ENCODE measurements around the gene VWC2.

Gene VWC2

GRCh38 chr7:49781996-49782395 lies 8.6 kb downstream of the VWC2 start:
- no peak overlapping the region for H3K18ac ChIP-seq (ENCODE audit: low read depth in 1 of 2, low read length in 2 of 2)
- 90% methylated on average over 1 of the region's 1 CpG for WGBS
- no peak for DNase-seq
- no peak overlapping the region for H2AFZ ChIP-seq (ENCODE audit: low read depth, low read length)
- H2BK15ac ChIP-seq (ENCODE audit: low read depth, poor library complexity, severe bottlenecking), result no peak overlapping the region
- H2BK5ac ChIP-seq (ENCODE audit: low read depth, low read length, poor library complexity, severe bottlenecking), result no peak overlapping the region
- H2BK120ac ChIP-seq (ENCODE audit: low read depth, low read length), result no peak overlapping the region
- H4K91ac ChIP-seq (ENCODE audit: low read length), result no peak overlapping the region
- H3K9me3 ChIP-seq (ENCODE audit: control insufficient read depth, low read length), result no peaks in the 10 kb centered on the region
- H3K4me3 ChIP-seq (ENCODE audit: insufficient read depth in 1 of 2, low read depth in 1 of 2, low read length in 2 of 2), result no peak overlapping the region
- no peak overlapping the region for H3K4ac ChIP-seq (ENCODE audit: low read depth in 1 of 2, low read length in 2 of 2)
- no peak overlapping the region for H3K23ac ChIP-seq (ENCODE audit: low read length in 2 of 2)
- no peak overlapping the region for H3K9ac ChIP-seq (ENCODE audit: low read length)
- H2BK12ac ChIP-seq (ENCODE audit: low read length in 2 of 2), result no peak overlapping the region
- H2AK5ac ChIP-seq (ENCODE audit: low read length, severe bottlenecking), result no peak overlapping the region
- H3K4me1 ChIP-seq (ENCODE audit: control insufficient read depth, insufficient read depth, low read depth, low read length), result no peaks in the 10 kb centered on the region
- no peak overlapping the region for H4K8ac ChIP-seq (ENCODE audit: low read length)
- no peak overlapping the region for H3K27ac ChIP-seq (ENCODE audit: low read length, poor library complexity, severe bottlenecking)
- no peaks in the 10 kb centered on the region for H3K36me3 ChIP-seq (ENCODE audit: control insufficient read depth in 1 of 2, insufficient read depth in 2 of 2, low read depth in 1 of 2, low read length in 2 of 2)
- no peaks in the 10 kb centered on the region for H3K79me1 ChIP-seq (replicated peaks; ENCODE audit: low read length, poor library complexity, severe bottlenecking)
- H3K4me2 ChIP-seq (ENCODE audit: low read length, poor library complexity, severe bottlenecking), result no peak overlapping the region
- H3K14ac ChIP-seq (ENCODE audit: low read length in 2 of 2), result no peak overlapping the region
- H3K27me3 ChIP-seq (ENCODE audit: control insufficient read depth in 1 of 2, insufficient read depth in 1 of 2, low read length in 2 of 2), result peaks cover 16 to 21% of the 10 kb centered on the region in 2 experiments

DNA sequence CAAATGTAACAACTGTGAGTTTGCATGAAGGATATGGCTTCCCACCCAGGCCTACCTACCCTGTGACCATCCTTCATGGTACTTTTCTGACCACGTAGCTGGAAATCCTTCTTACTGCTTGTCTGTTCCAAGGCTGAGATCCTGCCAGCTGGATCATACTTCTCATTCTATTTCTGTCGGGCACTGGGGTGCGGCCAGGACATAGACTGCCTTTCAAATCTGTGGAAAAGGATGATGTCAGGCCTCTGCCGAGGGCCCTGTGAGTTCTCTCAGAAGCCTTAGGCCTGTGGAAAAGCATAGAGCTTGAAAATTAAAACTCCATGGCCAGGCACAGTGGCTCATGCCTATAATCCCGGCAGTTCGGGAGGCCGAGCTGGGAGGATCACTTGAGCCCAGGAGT lies 10.0 kb downstream of the VWC2 start:
- Histone ChIP-seq H3K4me3 (ENCODE audit: insufficient read depth in 1 of 2, low read depth in 1 of 2, low read length in 2 of 2) (no peak overlapping the region), H2AK5ac (ENCODE audit: low read length, severe bottlenecking) (no peak overlapping the region), H3K9me3 (ENCODE audit: control insufficient read depth, low read length) (no peaks in the 10 kb centered on the region), H3K79me1 (replicated peaks; ENCODE audit: low read length, poor library complexity, severe bottlenecking) (no peaks in the 10 kb centered on the region), H3K4ac (ENCODE audit: low read depth in 1 of 2, low read length in 2 of 2) (no peak overlapping the region), H2BK12ac (ENCODE audit: low read length in 2 of 2) (no peak overlapping the region), H3K36me3 (ENCODE audit: control insufficient read depth in 1 of 2, insufficient read depth in 2 of 2, low read depth in 1 of 2, low read length in 2 of 2) (no peaks in the 10 kb centered on the region), H3K18ac (ENCODE audit: low read depth in 1 of 2, low read length in 2 of 2) (no peak overlapping the region), H3K4me1 (ENCODE audit: control insufficient read depth, insufficient read depth, low read depth, low read length) (no peaks in the 10 kb centered on the region), H3K23ac (ENCODE audit: low read length in 2 of 2) (no peak overlapping the region), H4K91ac (ENCODE audit: low read length) (no peak overlapping the region), H3K14ac (ENCODE audit: low read length in 2 of 2) (no peak overlapping the region), H3K27ac (ENCODE audit: low read length, poor library complexity, severe bottlenecking) (no peak overlapping the region), H2BK120ac (ENCODE audit: low read depth, low read length) (no peak overlapping the region), H2AFZ (ENCODE audit: low read depth, low read length) (no peak overlapping the region), H2BK5ac (ENCODE audit: low read depth, low read length, poor library complexity, severe bottlenecking) (no peak overlapping the region), H3K27me3 (ENCODE audit: control insufficient read depth in 1 of 2, insufficient read depth in 1 of 2, low read length in 2 of 2) (peaks cover 9 to 13% of the 10 kb centered on the region in 2 experiments), H2BK15ac (ENCODE audit: low read depth, poor library complexity, severe bottlenecking) (no peak overlapping the region), H3K9ac (ENCODE audit: low read length) (no peak overlapping the region), H4K8ac (ENCODE audit: low read length) (no peak overlapping the region), H3K4me2 (ENCODE audit: low read length, poor library complexity, severe bottlenecking) (no peak overlapping the region)
- DNase-seq, result no peak
- 67% methylated on average over 4 of the region's 7 CpGs for WGBS

GRCh38 chr7:49787980-49788379 lies 14.5 kb downstream of the VWC2 start:
- Histone ChIP-seq H3K27me3 (ENCODE audit: control insufficient read depth in 1 of 2, insufficient read depth in 1 of 2, low read length in 2 of 2) (peaks cover 0 to 12% of the 10 kb centered on the region in 2 experiments), H3K9ac (ENCODE audit: low read length) (no peak overlapping the region), H3K14ac (ENCODE audit: low read length in 2 of 2) (no peak overlapping the region), H4K91ac (ENCODE audit: low read length) (no peak overlapping the region), H3K36me3 (ENCODE audit: control insufficient read depth in 1 of 2, insufficient read depth in 2 of 2, low read depth in 1 of 2, low read length in 2 of 2) (no peaks in the 10 kb centered on the region), H3K4me1 (ENCODE audit: control insufficient read depth, insufficient read depth, low read depth, low read length) (peaks cover 1% of the 10 kb centered on the region), H3K18ac (ENCODE audit: low read depth in 1 of 2, low read length in 2 of 2) (no peak overlapping the region), H3K4me3 (ENCODE audit: insufficient read depth in 1 of 2, low read depth in 1 of 2, low read length in 2 of 2) (no peak overlapping the region), H2BK120ac (ENCODE audit: low read depth, low read length) (no peak overlapping the region), H2BK12ac (ENCODE audit: low read length in 2 of 2) (no peak overlapping the region), H2BK5ac (ENCODE audit: low read depth, low read length, poor library complexity, severe bottlenecking) (no peak overlapping the region), H3K4me2 (ENCODE audit: low read length, poor library complexity, severe bottlenecking) (no peak overlapping the region), H2AK5ac (ENCODE audit: low read length, severe bottlenecking) (no peak overlapping the region), H2BK15ac (ENCODE audit: low read depth, poor library complexity, severe bottlenecking) (no peak overlapping the region), H3K9me3 (ENCODE audit: control insufficient read depth, low read length) (no peaks in the 10 kb centered on the region), H3K4ac (ENCODE audit: low read depth in 1 of 2, low read length in 2 of 2) (no peak overlapping the region), H3K79me1 (replicated peaks; ENCODE audit: low read length, poor library complexity, severe bottlenecking) (no peaks in the 10 kb centered on the region), H3K27ac (ENCODE audit: low read length, poor library complexity, severe bottlenecking) (no peak overlapping the region), H3K23ac (ENCODE audit: low read length in 2 of 2) (no peak overlapping the region), H4K8ac (ENCODE audit: low read length) (no peak overlapping the region), H2AFZ (ENCODE audit: low read depth, low read length) (no peak overlapping the region)
- 81% methylated on average over 5 of the region's 5 CpGs for WGBS
- no peak for DNase-seq

GRCh38 chr7:49788455-49789059 lies 15.1 kb downstream of the VWC2 start:
- H3K79me1 ChIP-seq (replicated peaks; ENCODE audit: low read length, poor library complexity, severe bottlenecking), result no peaks in the 10 kb centered on the region
- no peak overlapping the region for H3K4ac ChIP-seq (ENCODE audit: low read depth in 1 of 2, low read length in 2 of 2)
- H3K27ac ChIP-seq (ENCODE audit: low read length, poor library complexity, severe bottlenecking), result no peak overlapping the region
- no peak for DNase-seq
- no peaks in the 10 kb centered on the region for H3K9me3 ChIP-seq (ENCODE audit: control insufficient read depth, low read length)
- peaks cover 0 to 12% of the 10 kb centered on the region in 2 experiments for H3K27me3 ChIP-seq (ENCODE audit: control insufficient read depth in 1 of 2, insufficient read depth in 1 of 2, low read length in 2 of 2)
- H3K9ac ChIP-seq (ENCODE audit: low read length), result no peak overlapping the region
- no peak overlapping the region for H2BK120ac ChIP-seq (ENCODE audit: low read depth, low read length)
- no peak overlapping the region for H3K4me2 ChIP-seq (ENCODE audit: low read length, poor library complexity, severe bottlenecking)
- no peak overlapping the region for H3K23ac ChIP-seq (ENCODE audit: low read length in 2 of 2)
- H3K4me3 ChIP-seq (ENCODE audit: insufficient read depth in 1 of 2, low read depth in 1 of 2, low read length in 2 of 2), result no peak overlapping the region
- H2AK5ac ChIP-seq (ENCODE audit: low read length, severe bottlenecking), result no peak overlapping the region
- no peak overlapping the region for H3K18ac ChIP-seq (ENCODE audit: low read depth in 1 of 2, low read length in 2 of 2)
- no peaks in the 10 kb centered on the region for H3K36me3 ChIP-seq (ENCODE audit: control insufficient read depth in 1 of 2, insufficient read depth in 2 of 2, low read depth in 1 of 2, low read length in 2 of 2)
- H2BK12ac ChIP-seq (ENCODE audit: low read length in 2 of 2), result no peak overlapping the region
- H4K8ac ChIP-seq (ENCODE audit: low read length), result no peak overlapping the region
- no peak overlapping the region for H4K91ac ChIP-seq (ENCODE audit: low read length)
- H3K4me1 ChIP-seq (ENCODE audit: control insufficient read depth, insufficient read depth, low read depth, low read length), result peaks cover 1% of the 10 kb centered on the region
- no peak overlapping the region for H2BK15ac ChIP-seq (ENCODE audit: low read depth, poor library complexity, severe bottlenecking)
- WGBS, result 95% methylated on average over 4 of the region's 4 CpGs
- no peak overlapping the region for H2BK5ac ChIP-seq (ENCODE audit: low read depth, low read length, poor library complexity, severe bottlenecking)
- no peak overlapping the region for H2AFZ ChIP-seq (ENCODE audit: low read depth, low read length)
- H3K14ac ChIP-seq (ENCODE audit: low read length in 2 of 2), result no peak overlapping the region

Measured in mesenchymal stem cell (in vitro differentiated cells and primary cell).